Esophagus squamous epithelium (tissue), 5 donors: ENCODE results near the gene PLEKHG4B. TPM values are rescaled to one million over a fixed set of nuclear protein-coding genes. Genes with fewer than 3 reads are reported as not detected.

ENCODE experiments used
- DNase-seq: peaks from one replicate; lab custom pipeline; 2025; lab: John Stamatoyannopoulos, UW
- H3K27ac ChIP-seq, 4 donors: fragments of 200-600 bp; sonication (generic); one replicate each; pipeline ENCODE4 v1.5.1; 2016 to 2019; ENCODE audit warnings: mild to moderate bottlenecking in 1 of 4
- H3K27me3 ChIP-seq, 4 donors: fragments of 200-600 bp; sonication (generic); 1 replicate in 3 of 4; 2 replicates in 1 of 4; pipeline versions ENCODE4 v1.5.1 to v1.6.0; 2017 to 2021; ENCODE audit warnings: antibody characterized with exemption in 1 of 4
- H3K36me3 ChIP-seq, 3 donors: fragments of 200-600 bp; sonication (generic); one replicate each; pipeline ENCODE4 v1.5.1; 2016 to 2019
- H3K4me1 ChIP-seq, 3 donors: fragments of 200-600 bp; sonication (generic); one replicate each; pipeline ENCODE4 v1.5.1; 2017 to 2019
- H3K4me3 ChIP-seq, 4 donors: fragments of 200-600 bp; sonication (generic); 1 replicate in 3 of 4; 2 replicates in 1 of 4; pipeline ENCODE4 v1.5.1; 2016 to 2019; ENCODE audit warnings: mild to moderate bottlenecking in 2 of 4, moderate library complexity in 1 of 4
- H3K9me3 ChIP-seq, 3 donors: fragments of 200-600 bp; sonication (generic); one replicate each; pipeline ENCODE4 v1.5.1; 2016 to 2019
- CTCF ChIP-seq, 6 experiments: fragments of 450-650 bp in 4 of 6; fragments of 200-600 bp in 2 of 6; sonication (generic) in 2 of 6; IDR thresholded peaks; one replicate each; pipeline ENCODE4 v1.5.1; 2016 to 2019; ENCODE audit warnings: antibody characterized with exemption in 6 of 6, mild to moderate bottlenecking in 4 of 6, moderate library complexity in 4 of 6
- POLR2A ChIP-seq, 4 donors: fragments of 450-650 bp; IDR thresholded peaks; one replicate each; pipeline ENCODE4 v1.6.1; 2017; ENCODE audit warnings: antibody characterized with exemption in 4 of 4, mild to moderate bottlenecking in 4 of 4, moderate library complexity in 3 of 4
- WGBS, 2 donors: methylation state at CpG; one replicate each; pipeline ENCODE4 v1.1.5; 2018; 5-methylcytosine and 5-hydroxymethylcytosine counted together
- intact Hi-C: fragments of 100-400 bp; cut with DNase I; formaldehyde crosslinking; loops from one replicate; pipeline ENCODE4 v1.15.0; 2022
- total RNA-seq, 4 donors: library from RNA; depleted of rRNA; stranded (reverse); fragments of >200 nt; gene quantifications; one replicate each; pipeline ENCODE4 v1.1.0, GENCODE V29; 2016
- donor health status: DM: yes; HTN: yes; CAD: no.

PLEKHG4B gene
- total RNA-seq, 4 donors from 2014 or later = 0.12 to 1.2 (median 0.21) TPM

- Histone ChIP-seq H3K9me3 (no peaks in the 10 kb centered on the region), H3K27ac (no peak overlapping the region), H3K4me1 (no peaks in the 10 kb centered on the region), H3K36me3 (no peaks in the 10 kb centered on the region), H3K27me3 (peaks cover 0 to 30% (median 0%) of the 10 kb centered on the region in 4 donors), H3K4me3 (no peak overlapping the region)
- WGBS, 2 donors = 82 to 88% methylated on average over 10 to 12 of the region's 17 CpGs
- no peak for DNase-seq
- TF ChIP-seq CTCF (IDR thresholded peaks at IDR 0.05) (no peak), POLR2A (IDR thresholded peaks at IDR 0.05) (no peak)
- intact Hi-C loops = no loop called here
Observed at GRCh38 chr5:158807-159447, 67.0 kb downstream of the PLEKHG4B start.

GRCh38 chr5:159448-160172 is 67.6 kb downstream of the PLEKHG4B start:
- no peak for TF ChIP-seq POLR2A (IDR thresholded peaks at IDR 0.05)
- no peak for TF ChIP-seq CTCF (IDR thresholded peaks at IDR 0.05)
- intact Hi-C loops = no loop called here
- WGBS, 2 donors = 68 to 73% methylated on average over 14 of the region's 19 CpGs
- H3K36me3 ChIP-seq = no peaks in the 10 kb centered on the region
- H3K4me1 ChIP-seq = no peaks in the 10 kb centered on the region
- peaks cover 0 to 30% (median 0%) of the 10 kb centered on the region in 4 donors for H3K27me3 ChIP-seq
- no peak for DNase-seq
- H3K4me3 ChIP-seq = no peak overlapping the region
- H3K9me3 ChIP-seq = no peaks in the 10 kb centered on the region
- H3K27ac ChIP-seq = no peak overlapping the region

- peaks cover 0 to 26% (median 0%) of the 10 kb centered on the region in 4 donors for H3K27me3 ChIP-seq
- WGBS, 2 donors = 57 to 74% methylated on average over 14 of the region's 14 CpGs
- DNase-seq = no peak
- no peak overlapping the region for H3K27ac ChIP-seq
- no peak overlapping the region for H3K4me3 ChIP-seq
- intact Hi-C loops = no loop called here
- no peak for TF ChIP-seq CTCF (IDR thresholded peaks at IDR 0.05)
- no peak for TF ChIP-seq POLR2A (IDR thresholded peaks at IDR 0.05)
- H3K36me3 ChIP-seq = no peaks in the 10 kb centered on the region
- H3K9me3 ChIP-seq = no peaks in the 10 kb centered on the region
- no peaks in the 10 kb centered on the region for H3K4me1 ChIP-seq
Observed at GRCh38 chr5:160173-160510, 68.2 kb downstream of the PLEKHG4B start.

GRCh38 chr5:160921-161802 is 69.2 kb downstream of the PLEKHG4B start:
- Histone ChIP-seq H3K27ac (no peak overlapping the region), H3K36me3 (no peaks in the 10 kb centered on the region), H3K4me3 (no peak overlapping the region), H3K27me3 (peaks cover 0 to 26% (median 0%) of the 10 kb centered on the region in 4 donors), H3K9me3 (no peaks in the 10 kb centered on the region), H3K4me1 (no peaks in the 10 kb centered on the region)
- 81 to 92% methylated on average over 9 to 12 of the region's 23 CpGs for WGBS, 2 donors
- TF ChIP-seq POLR2A (IDR thresholded peaks at IDR 0.05) = no peak
- no peak for TF ChIP-seq CTCF (IDR thresholded peaks at IDR 0.05)
- DNase-seq = no peak
- intact Hi-C loops = no loop called here

- Histone ChIP-seq H3K36me3 (no peaks in the 10 kb centered on the region), H3K4me1 (no peaks in the 10 kb centered on the region), H3K4me3 (no peak overlapping the region), H3K27ac (no peak overlapping the region), H3K27me3 (peaks cover 0 to 26% (median 0%) of the 10 kb centered on the region in 4 donors), H3K9me3 (no peaks in the 10 kb centered on the region)
- DNase-seq = no peak
- 90% methylated on average over 12 of the region's 17 CpGs; no CpG with 5 or more reads in 1 of the 2 donors for WGBS, 2 donors
- TF ChIP-seq POLR2A (IDR thresholded peaks at IDR 0.05) = no peak
- no peak for TF ChIP-seq CTCF (IDR thresholded peaks at IDR 0.05)
- intact Hi-C loops = no loop called here
Observed at GRCh38 chr5:161803-162110, 69.8 kb downstream of the PLEKHG4B start.
